SK-N-SH (cell line): ENCODE data around the gene PODXL2. TPM values are rescaled to one million over a fixed set of nuclear protein-coding genes. Genes with fewer than 3 reads are reported as not detected.

ENCODE experiments used
- CTCF ChIA-PET: fragments of 300-600, 350-600 bp; formaldehyde crosslinking; extraction: SDS; loops from one replicate; lab custom pipeline; 2021; lab: Yijun Ruan, JAX
- POLR2A ChIA-PET: fragments of 350-600 bp; sonication (Branson Sonifier 250); formaldehyde crosslinking; extraction: SDS; loops from one replicate; lab custom pipeline; 2020; ENCODE audit warnings: antibody characterized with exemption, inconsistent platforms; lab: Yijun Ruan, JAX
- DNase-seq: peaks from one replicate; pipeline ENCODE4 v3.0.0; 2012
- H2AFZ ChIP-seq: fragments of 200-600 bp; sonication (generic); 2 replicates; pipeline ENCODE4 v1.8.1; 2016; ENCODE audit warnings: antibody characterized with exemption, mild to moderate bottlenecking, low read depth
- H3F3A ChIP-seq: fragments of 200-600 bp; sonication (generic); replicated peaks from 2 replicates; pipeline ENCODE3; 2016; ENCODE audit warnings: antibody characterized with exemption, mild to moderate bottlenecking; ENCODE audit not compliant: insufficient read depth
- H3K27ac ChIP-seq, 2 experiments: fragments of 200-500 bp in 1 of 2; fragments of 200-600 bp in 1 of 2; sonication (Bioruptor generic) in 1 of 2; sonication (generic), shearing (Covaris generic) in 1 of 2; 2 replicates each; pipeline versions ENCODE4 v1.5.1 to v1.6.1; 2014 to 2016; ENCODE audit warnings: low read depth in 2 of 2, inconsistent platforms in 1 of 2, low read length in 1 of 2, mild to moderate bottlenecking in 1 of 2, mixed read lengths in 1 of 2
- H3K27me3 ChIP-seq: fragments of 200-600 bp; sonication (generic), shearing (Covaris generic); 2 replicates; pipeline ENCODE4 v1.6.1; 2016; ENCODE audit warnings: mixed run types; ENCODE audit not compliant: insufficient read depth
- H3K36me3 ChIP-seq, 2 experiments: fragments of 200-500 bp in 1 of 2; fragments of 200-600 bp in 1 of 2; sonication (Bioruptor generic) in 1 of 2; sonication (generic) in 1 of 2; replicated peaks in 1 of 2; 2 replicates each; pipeline versions ENCODE3 to v1.5.1; 2014 to 2016; ENCODE audit warnings: low read length in 1 of 2, mild to moderate bottlenecking in 1 of 2; ENCODE audit not compliant: insufficient read depth in 2 of 2, control insufficient read depth in 1 of 2
- H3K4me1 ChIP-seq, 2 experiments: fragments of 200-500 bp in 1 of 2; fragments of 200-600 bp in 1 of 2; sonication (Bioruptor generic) in 1 of 2; sonication (generic), shearing (Covaris generic) in 1 of 2; 2 replicates each; pipeline versions ENCODE4 v1.5.1 to v1.6.1; 2014 to 2016; ENCODE audit warnings: low read depth in 1 of 2, low read length in 1 of 2, mixed run types in 1 of 2; ENCODE audit not compliant: insufficient read depth in 2 of 2, control insufficient read depth in 1 of 2
- H3K4me2 ChIP-seq: fragments of 200-600 bp; sonication (generic), shearing (Covaris generic); 2 replicates; pipeline ENCODE4 v1.6.1; 2017; ENCODE audit warnings: mixed run types
- H3K4me3 ChIP-seq, 2 experiments: fragments of 200-500 bp in 1 of 2; fragments of 200-600 bp in 1 of 2; sonication (Bioruptor generic) in 1 of 2; sonication (generic), shearing (Covaris generic) in 1 of 2; 2 replicates each; pipeline versions ENCODE4 v1.5.1 to v1.8.1; 2014 to 2016; ENCODE audit warnings: low read depth in 2 of 2, inconsistent platforms in 1 of 2, low read length in 1 of 2, mild to moderate bottlenecking in 1 of 2, mixed read lengths in 1 of 2, moderate library complexity in 1 of 2
- H3K79me2 ChIP-seq: fragments of 200-600 bp; sonication (generic); 2 replicates; pipeline ENCODE4 v1.8.1; 2017; ENCODE audit warnings: mild to moderate bottlenecking; ENCODE audit not compliant: insufficient read depth
- H3K9ac ChIP-seq: fragments of 200-600 bp; sonication (generic); 2 replicates; pipeline ENCODE4 v1.6.1; 2017; ENCODE audit warnings: mixed run types
- H3K9me2 ChIP-seq: fragments of 200-600 bp; sonication (generic); 2 replicates; pipeline ENCODE4 v1.6.1; 2017; ENCODE audit warnings: mixed run types
- H3K9me3 ChIP-seq: fragments of 200-600 bp; sonication (generic); 2 replicates; pipeline ENCODE4 v1.6.1; 2017; ENCODE audit warnings: mixed run types, mild to moderate bottlenecking, moderate library complexity
- H4K20me1 ChIP-seq: fragments of 200-600 bp; sonication (generic); 2 replicates; pipeline ENCODE4 v1.6.1; 2017; ENCODE audit warnings: mild to moderate bottlenecking, mixed run types; ENCODE audit not compliant: insufficient read depth
- CHD2 ChIP-seq: fragments of 150-350 bp; IDR thresholded peaks from 2 replicates; pipeline ENCODE4 v1.6.1; 2018; ENCODE audit warnings: low read length; ENCODE audit not compliant: partially characterized antibody
- EP300 ChIP-seq, 2 experiments: IDR thresholded peaks; 2 replicates each; pipeline versions ENCODE4 v1.4.0 to v1.6.1; 2012; ENCODE audit warnings: borderline replicate concordance in 1 of 2, low read depth in 1 of 2, low read length in 1 of 2
- EZH2phosphoT487 ChIP-seq: fragments of 200-600 bp; sonication (generic); IDR thresholded peaks from 2 replicates; pipeline ENCODE4 v1.6.1; 2017; ENCODE audit warnings: low read depth, mixed run types, mild to moderate bottlenecking, antibody characterized with exemption, moderate library complexity, borderline replicate concordance
- FOSL2 ChIP-seq: IDR thresholded peaks from 2 replicates; pipeline ENCODE4 v1.4.0; 2012; ENCODE audit warnings: low read depth, mild to moderate bottlenecking, moderate library complexity, borderline replicate concordance
- FOXM1 ChIP-seq: IDR thresholded peaks from 2 replicates; pipeline ENCODE4 v1.4.0; 2012; ENCODE audit warnings: low read depth, mild to moderate bottlenecking
- GATA2 ChIP-seq: sonication (generic); formaldehyde crosslinking; IDR thresholded peaks from 2 replicates; pipeline ENCODE4 v1.5.0; 2020; ENCODE audit warnings: mild to moderate bottlenecking, missing genetic modification reagents
- IRF3 ChIP-seq: fragments of 150-350 bp; IDR thresholded peaks from 2 replicates; pipeline ENCODE4 v1.6.1; 2016; ENCODE audit warnings: mild to moderate bottlenecking, low read depth, low read length
- MAX ChIP-seq: IDR thresholded peaks from 2 replicates; pipeline ENCODE4 v1.4.0; 2012; ENCODE audit warnings: low read depth
- MXI1 ChIP-seq: IDR thresholded peaks from 2 replicates; pipeline ENCODE4 v1.6.1; 2012; ENCODE audit warnings: mild to moderate bottlenecking, low read depth, low read length, improper control_type of control experiment
- NRF1 ChIP-seq: IDR thresholded peaks from 2 replicates; pipeline ENCODE4 v1.6.1; 2012; ENCODE audit warnings: low read depth, mild to moderate bottlenecking, low read length
- RCOR1 ChIP-seq: fragments of 150-350 bp; IDR thresholded peaks from 2 replicates; pipeline ENCODE4 v1.6.1; 2017; ENCODE audit warnings: antibody characterized with exemption, low read length
- RFX5 ChIP-seq: IDR thresholded peaks from 2 replicates; pipeline ENCODE4 v1.6.1; 2012; ENCODE audit warnings: mild to moderate bottlenecking, improper control_type of control experiment, low read length
- RXRA ChIP-seq: IDR thresholded peaks from 2 replicates; pipeline ENCODE4 v1.4.0; 2012; ENCODE audit warnings: low read depth, mild to moderate bottlenecking, borderline replicate concordance
- SMC3 ChIP-seq: IDR thresholded peaks from 2 replicates; pipeline ENCODE4 v1.6.1; 2012; ENCODE audit warnings: low read depth, low read length, improper control_type of control experiment
- TCF12 ChIP-seq: IDR thresholded peaks from 2 replicates; pipeline ENCODE4 v1.4.0; 2012
- TEAD4 ChIP-seq: IDR thresholded peaks from 2 replicates; pipeline ENCODE4 v1.4.0; 2012; ENCODE audit warnings: mild to moderate bottlenecking, borderline replicate concordance; ENCODE audit not compliant: insufficient read depth
- USF2 ChIP-seq: fragments of 150-350 bp; IDR thresholded peaks from 2 replicates; pipeline ENCODE4 v1.6.1; 2017; ENCODE audit warnings: antibody characterized with exemption, low read length, low read depth, borderline replicate concordance
- WGBS: methylation state at CpG from one replicate; pipeline ENCODE4 v1.1.6; 2017; ENCODE audit warnings: low lambda C conversion rate; 5-methylcytosine and 5-hydroxymethylcytosine counted together
- polyA plus RNA-seq, 3 experiments: library from polyadenylated mRNA; depleted of rRNA; stranded (reverse); fragments of >200 nt; gene quantifications; 2 replicates each; pipeline ENCODE4 v1.2.3, GENCODE V29; 2012

Gene PODXL2
- polyA plus RNA-seq, 1 of the 3 experiments (the other 2 are of a cell fraction): 27.5 TPM

GRCh38 chr3:127661600-127661999 is 32.6 kb downstream of the PODXL2 start:
- no peak for DNase-seq
- no peaks in the 10 kb centered on the region for H3K27me3 ChIP-seq
- no peak for TF ChIP-seq IRF3
- TF ChIP-seq GATA2 (CRISPR knock-in tag): no peak
- no peak for TF ChIP-seq MAX
- TF ChIP-seq SMC3: no peak
- no peak for TF ChIP-seq EZH2phosphoT487
- no peak for TF ChIP-seq MXI1
- TF ChIP-seq EP300 (IDR thresholded peaks at IDR 0.05; ENCODE audit: borderline replicate concordance in 1 of 2, low read depth in 1 of 2, low read length in 1 of 2): no peak
- no peak for TF ChIP-seq NRF1
- no peak for TF ChIP-seq USF2
- TF ChIP-seq RXRA: no peak
- no peak for TF ChIP-seq CHD2
- no peak for TF ChIP-seq RFX5
- no peak for TF ChIP-seq TEAD4
- no peak for TF ChIP-seq FOSL2
- TF ChIP-seq RCOR1: no peak
- no peak for TF ChIP-seq FOXM1
- no peak for TF ChIP-seq TCF12
- H3K9ac ChIP-seq: no peak overlapping the region
- no peaks in the 10 kb centered on the region for H4K20me1 ChIP-seq
- WGBS: 84% methylated on average over 3 of the region's 5 CpGs
- no peaks in the 10 kb centered on the region for H3K9me2 ChIP-seq
- no peak overlapping the region for H3K4me2 ChIP-seq
- H3K36me3 ChIP-seq: peaks cover 0 to 12% of the 10 kb centered on the region in 2 experiments
- ChIA-PET POLR2A (interaction anchor here (1.0 kb wide), 1 partner anchor 10 kb away, joined by 3 read pairs; no protein-coding TSS in a partner anchor), CTCF (interaction anchor here (0.6 to 2.9 kb wide), 6 partner anchors 9 to 298 kb away, joined by 3 to 10 read pairs (median 3); no protein-coding TSS in a partner anchor)
- no peak overlapping the region for H2AFZ ChIP-seq
- no peaks in the 10 kb centered on the region for H3K79me2 ChIP-seq
- H3K27ac ChIP-seq: no peak overlapping the region
- no peaks in the 10 kb centered on the region for H3K9me3 ChIP-seq
- H3F3A ChIP-seq: no peaks in the 10 kb centered on the region
- no peak overlapping the region for H3K4me3 ChIP-seq
- peaks cover 0 to 8% of the 10 kb centered on the region in 2 experiments; a peak in 1 of 4 replicates for H3K4me1 ChIP-seq
